ENCODE data around the gene CCDC69.
"Not testable (repeated sequence)": the region's sequence is repeated elsewhere in the genome, so short reads cannot be mapped to it uniquely, and the experiment has no call there.

CCDC69 gene

GRCh38 chr5:151223447-151224264, at the start of gene CCDC69:
CCDC69 (minus strand) TSS chr5:151224092; CDS start chr5:151223970, 122 bp downstream.
- in situ Hi-C loops (cut with HindIII; ENCODE audit: low pct_unique_long_range_greater_than_20kb, low sequenced_read_pairs) = no loop called here
- DNase-seq (ENCODE audit: low read depth in 1 of 2, low spot score in 1 of 2) = peak; percentile 83 to 93
- TF ChIP-seq JUND (IDR thresholded peaks at IDR 0.05; ENCODE audit: low read depth) = no peak

- in situ Hi-C loops (cut with HindIII; ENCODE audit: low pct_unique_long_range_greater_than_20kb, low sequenced_read_pairs) = no loop called here
- TF ChIP-seq JUND (IDR thresholded peaks at IDR 0.05; ENCODE audit: low read depth) = no peak
- no peak for DNase-seq (ENCODE audit: low read depth in 1 of 2, low spot score in 1 of 2)
Observed at GRCh38 chr5:151271336-151271735, 47.4 kb upstream of the CCDC69 start.

- DNase-seq (ENCODE audit: low read depth in 1 of 2, low spot score in 1 of 2) = peak in 1 of 2 experiments; percentile 65
- TF ChIP-seq JUND (IDR thresholded peaks at IDR 0.05; ENCODE audit: low read depth) = no peak
- in situ Hi-C loops (cut with HindIII; ENCODE audit: low pct_unique_long_range_greater_than_20kb, low sequenced_read_pairs) = no loop called here
Observed at GRCh38 chr5:151270599-151270998, 46.7 kb upstream of the CCDC69 start.

GRCh38 chr5:151267491-151268260, 43.8 kb upstream of the CCDC69 start:
- no peak for DNase-seq (ENCODE audit: low read depth in 1 of 2, low spot score in 1 of 2)
- TF ChIP-seq JUND (IDR thresholded peaks at IDR 0.05; ENCODE audit: low read depth) = no peak
- in situ Hi-C loops (cut with HindIII; ENCODE audit: low pct_unique_long_range_greater_than_20kb, low sequenced_read_pairs) = no loop called here

GRCh38 chr5:151264113-151264512, 40.2 kb upstream of the CCDC69 start:
- TF ChIP-seq JUND (IDR thresholded peaks at IDR 0.05; ENCODE audit: low read depth) = no peak
- in situ Hi-C loops (cut with HindIII; ENCODE audit: low pct_unique_long_range_greater_than_20kb, low sequenced_read_pairs) = no loop called here
- DNase-seq (ENCODE audit: low read depth in 1 of 2, low spot score in 1 of 2) = peak; percentile 25 to 81

GRCh38 chr5:151262532-151262931, 38.6 kb upstream of the CCDC69 start:
- in situ Hi-C loops (cut with HindIII; ENCODE audit: low pct_unique_long_range_greater_than_20kb, low sequenced_read_pairs) = no loop called here
- DNase-seq (ENCODE audit: low read depth in 1 of 2, low spot score in 1 of 2) = no peak
- TF ChIP-seq JUND (IDR thresholded peaks at IDR 0.05; ENCODE audit: low read depth) = no peak

- in situ Hi-C loops (cut with HindIII; ENCODE audit: low pct_unique_long_range_greater_than_20kb, low sequenced_read_pairs) = no loop called here
- TF ChIP-seq JUND (IDR thresholded peaks at IDR 0.05; ENCODE audit: low read depth) = no peak
Observed at GRCh38 chr5:151259931-151260330, 36.0 kb upstream of the CCDC69 start.

GRCh38 chr5:151258816-151259215, 34.9 kb upstream of the CCDC69 start:
- DNase-seq (ENCODE audit: low read depth in 1 of 2, low spot score in 1 of 2) = no peak
- in situ Hi-C loops (cut with HindIII; ENCODE audit: low pct_unique_long_range_greater_than_20kb, low sequenced_read_pairs) = no loop called here
- TF ChIP-seq JUND (IDR thresholded peaks at IDR 0.05; ENCODE audit: low read depth) = no peak

More at GRCh38 chr5:151259931-151260330, 36.0 kb upstream of the CCDC69 start:
- DNase-seq (ENCODE audit: low read depth in 1 of 2, low spot score in 1 of 2) = no peak

GRCh38 chr5:151258201-151258611, 34.3 kb upstream of the CCDC69 start:
- TF ChIP-seq JUND (IDR thresholded peaks at IDR 0.05; ENCODE audit: low read depth) = no peak
- DNase-seq (ENCODE audit: low read depth in 1 of 2, low spot score in 1 of 2) = no peak
- in situ Hi-C loops (cut with HindIII; ENCODE audit: low pct_unique_long_range_greater_than_20kb, low sequenced_read_pairs) = no loop called here

GRCh38 chr5:151257731-151258181, 33.9 kb upstream of the CCDC69 start:
- in situ Hi-C loops (cut with HindIII; ENCODE audit: low pct_unique_long_range_greater_than_20kb, low sequenced_read_pairs) = no loop called here
- no peak for TF ChIP-seq JUND (IDR thresholded peaks at IDR 0.05; ENCODE audit: low read depth)
- DNase-seq (ENCODE audit: low read depth in 1 of 2, low spot score in 1 of 2) = peak; percentile 24 to 88

GRCh38 chr5:151255621-151256286, 31.9 kb upstream of the CCDC69 start:
- in situ Hi-C loops (cut with HindIII; ENCODE audit: low pct_unique_long_range_greater_than_20kb, low sequenced_read_pairs) = no loop called here
- no peak for DNase-seq (ENCODE audit: low read depth in 1 of 2, low spot score in 1 of 2)
- TF ChIP-seq JUND (IDR thresholded peaks at IDR 0.05; ENCODE audit: low read depth) = no peak

- DNase-seq (ENCODE audit: low read depth in 1 of 2, low spot score in 1 of 2); in situ Hi-C loops (cut with HindIII; ENCODE audit: low pct_unique_long_range_greater_than_20kb, low sequenced_read_pairs): not testable (repeated sequence)
Observed at GRCh38 chr5:151254990-151255389, 31.1 kb upstream of the CCDC69 start.
